Karpas-422 (cell line): ENCODE measurements around the gene ALOXE3. TPM values are rescaled to one million over a fixed set of nuclear protein-coding genes. Genes with fewer than 3 reads are reported as not detected.

Experiments used
- DNase-seq: peaks from one replicate; pipeline ENCODE4 v3.0.0-alpha.2; 2015
- H2AFZ ChIP-seq: fragments of 200-600 bp; sonication (generic); 2 replicates; pipeline ENCODE4 v1.6.1; 2014; ENCODE audit warnings: antibody characterized with exemption, low read length, mixed read lengths
- H3K27ac ChIP-seq: fragments of 200-600 bp; sonication (generic); 2 replicates; pipeline ENCODE4 v1.5.1; 2014; ENCODE audit warnings: mild to moderate bottlenecking, low read length, moderate library complexity
- H3K27me3 ChIP-seq: fragments of 200-600 bp; sonication (generic); 2 replicates; pipeline ENCODE4 v1.6.1; 2014; ENCODE audit warnings: low read length, mixed read lengths
- H3K36me3 ChIP-seq: fragments of 200-600 bp; sonication (generic); 2 replicates; pipeline ENCODE4 v1.6.1; 2014; ENCODE audit warnings: low read length, mixed read lengths; ENCODE audit not compliant: insufficient read depth
- H3K4me1 ChIP-seq: fragments of 200-600 bp; sonication (generic); 2 replicates; pipeline ENCODE4 v1.6.1; 2014; ENCODE audit warnings: mild to moderate bottlenecking, low read length, mixed read lengths
- H3K4me2 ChIP-seq: fragments of 200-600 bp; sonication (generic); 2 replicates; pipeline ENCODE4 v1.6.1; 2014; ENCODE audit warnings: low read length, low read depth, mild to moderate bottlenecking; ENCODE audit not compliant: poor library complexity, severe bottlenecking
- H3K4me3 ChIP-seq: fragments of 200-600 bp; sonication (generic); 2 replicates; pipeline ENCODE4 v1.5.1; 2014; ENCODE audit warnings: mild to moderate bottlenecking, antibody characterized with exemption, low read length, mixed read lengths
- H3K79me2 ChIP-seq: fragments of 200-600 bp; sonication (generic); 2 replicates; pipeline ENCODE4 v1.6.1; 2014; ENCODE audit warnings: mild to moderate bottlenecking, low read length, mixed read lengths
- H3K9ac ChIP-seq: fragments of 200-600 bp; sonication (generic); 2 replicates; pipeline ENCODE4 v1.6.0; 2014; ENCODE audit warnings: low read length
- H3K9me2 ChIP-seq: fragments of 200-600 bp; sonication (generic), shearing (Covaris generic); replicated peaks from 2 replicates; pipeline ENCODE4 v1.6.0; 2014; ENCODE audit warnings: mild to moderate bottlenecking, low read length, moderate library complexity; ENCODE audit not compliant: insufficient read depth
- H3K9me3 ChIP-seq: fragments of 300-700, 200-600 bp; sonication (generic); 2 replicates; pipeline ENCODE4 v1.6.1; 2014; ENCODE audit warnings: low read length, mixed read lengths
- H4K20me1 ChIP-seq: fragments of 200-600 bp; sonication (generic); 2 replicates; pipeline ENCODE4 v1.6.1; 2014; ENCODE audit warnings: mild to moderate bottlenecking, antibody characterized with exemption, low read length, low read depth; ENCODE audit not compliant: insufficient read depth
- total RNA-seq: library from RNA; depleted of rRNA; stranded (reverse); fragments of >200 nt; shearing (Covaris generic); gene quantifications from 2 replicates; pipeline ENCODE4 v1.2.3, GENCODE V29; 2014; ENCODE audit warnings: low replicate concordance

The ALOXE3 gene
- total RNA-seq, 1 experiment from 2014 or later: not detected

GRCh38 chr17:8057691-8058114 lies 60.6 kb downstream of the ALOXE3 start:
- H3K4me2 ChIP-seq: peak overlapping the region; percentile 39
- no peak overlapping the region for H3K27ac ChIP-seq
- no peaks in the 10 kb centered on the region for H3K79me2 ChIP-seq
- H4K20me1 ChIP-seq: 0 out of 2 replicates have a peak, but pooled peaks cover 6% of the 10 kb centered on the region
- no peaks in the 10 kb centered on the region for H3K36me3 ChIP-seq
- H2AFZ ChIP-seq: peak overlapping the region; percentile 90
- peak; percentile 94 for DNase-seq
- no peaks in the 10 kb centered on the region for H3K9me3 ChIP-seq
- no peaks in the 10 kb centered on the region for H3K27me3 ChIP-seq
- H3K9me2 ChIP-seq: no peaks in the 10 kb centered on the region
- H3K9ac ChIP-seq: peak overlapping the region; percentile 33
- H3K4me1 ChIP-seq: peaks cover 29% of the 10 kb centered on the region
- no peak overlapping the region for H3K4me3 ChIP-seq

GRCh38 chr17:8056976-8057625 lies 61.2 kb downstream of the ALOXE3 start:
- H2AFZ ChIP-seq: peak overlapping the region; percentile 90
- H3K4me2 ChIP-seq: peak overlapping the region; percentile 39
- H3K36me3 ChIP-seq: no peaks in the 10 kb centered on the region
- no peak overlapping the region for H3K4me3 ChIP-seq
- H3K9me2 ChIP-seq: no peaks in the 10 kb centered on the region
- no peak for DNase-seq
- H3K4me1 ChIP-seq: peaks cover 27% of the 10 kb centered on the region
- no peaks in the 10 kb centered on the region for H3K27me3 ChIP-seq
- 0 out of 2 replicates have a peak, but pooled peaks cover 6% of the 10 kb centered on the region for H4K20me1 ChIP-seq
- no peaks in the 10 kb centered on the region for H3K9me3 ChIP-seq
- H3K79me2 ChIP-seq: no peaks in the 10 kb centered on the region
- H3K9ac ChIP-seq: peak overlapping the region; percentile 33
- no peak overlapping the region for H3K27ac ChIP-seq

GRCh38 chr17:8056232-8056975 lies 61.9 kb downstream of the ALOXE3 start:
- Histone ChIP-seq H4K20me1 (0 out of 2 replicates have a peak, but pooled peaks cover 6% of the 10 kb centered on the region), H3K9me3 (no peaks in the 10 kb centered on the region), H3K27me3 (no peaks in the 10 kb centered on the region), H2AFZ (no peak overlapping the region), H3K27ac (no peak overlapping the region), H3K4me1 (peaks cover 22% of the 10 kb centered on the region), H3K9me2 (no peaks in the 10 kb centered on the region), H3K4me3 (no peak overlapping the region), H3K4me2 (no peak overlapping the region), H3K79me2 (no peaks in the 10 kb centered on the region), H3K9ac (no peak overlapping the region), H3K36me3 (no peaks in the 10 kb centered on the region)
- DNase-seq: no peak

GRCh38 chr17:8055851-8056231 lies 62.5 kb downstream of the ALOXE3 start:
- H4K20me1 ChIP-seq: 0 out of 2 replicates have a peak, but pooled peaks cover 6% of the 10 kb centered on the region
- no peak for DNase-seq
- no peaks in the 10 kb centered on the region for H3K27me3 ChIP-seq
- peaks cover 16% of the 10 kb centered on the region for H3K4me1 ChIP-seq
- no peak overlapping the region for H3K4me2 ChIP-seq
- no peaks in the 10 kb centered on the region for H3K9me2 ChIP-seq
- H2AFZ ChIP-seq: no peak overlapping the region
- H3K9ac ChIP-seq: no peak overlapping the region
- H3K36me3 ChIP-seq: no peaks in the 10 kb centered on the region
- no peaks in the 10 kb centered on the region for H3K79me2 ChIP-seq
- no peaks in the 10 kb centered on the region for H3K9me3 ChIP-seq
- H3K4me3 ChIP-seq: no peak overlapping the region
- H3K27ac ChIP-seq: no peak overlapping the region

GRCh38 chr17:8053600-8053999 lies 64.7 kb downstream of the ALOXE3 start:
- H3K9me3 ChIP-seq: no peaks in the 10 kb centered on the region
- no peak overlapping the region for H2AFZ ChIP-seq
- no peak overlapping the region for H3K9ac ChIP-seq
- H3K9me2 ChIP-seq: no peaks in the 10 kb centered on the region
- H3K4me1 ChIP-seq: peaks cover 11% of the 10 kb centered on the region
- no peak overlapping the region for H3K27ac ChIP-seq
- DNase-seq: no peak
- no peaks in the 10 kb centered on the region for H3K79me2 ChIP-seq
- H3K4me3 ChIP-seq: no peak overlapping the region
- no peaks in the 10 kb centered on the region for H3K27me3 ChIP-seq
- no peak overlapping the region for H3K4me2 ChIP-seq
- 0 out of 2 replicates have a peak, but pooled peaks cover 6% of the 10 kb centered on the region for H4K20me1 ChIP-seq
- no peaks in the 10 kb centered on the region for H3K36me3 ChIP-seq

GRCh38 chr17:8052256-8053252 lies 65.8 kb downstream of the ALOXE3 start:
- H3K36me3 ChIP-seq: no peaks in the 10 kb centered on the region
- no peak overlapping the region for H3K9ac ChIP-seq
- no peaks in the 10 kb centered on the region for H3K27me3 ChIP-seq
- H3K4me1 ChIP-seq: peaks cover 5% of the 10 kb centered on the region
- no peak overlapping the region for H3K4me2 ChIP-seq
- H3K4me3 ChIP-seq: no peak overlapping the region
- no peak overlapping the region for H2AFZ ChIP-seq
- no peak overlapping the region for H3K27ac ChIP-seq
- no peaks in the 10 kb centered on the region for H3K9me2 ChIP-seq
- H4K20me1 ChIP-seq: 0 out of 2 replicates have a peak, but pooled peaks cover 6% of the 10 kb centered on the region
- no peaks in the 10 kb centered on the region for H3K9me3 ChIP-seq
- H3K79me2 ChIP-seq: no peaks in the 10 kb centered on the region
- DNase-seq: no peak

GRCh38 chr17:8051831-8052230 lies 66.5 kb downstream of the ALOXE3 start:
- DNase-seq: no peak
- H3K36me3 ChIP-seq: no peaks in the 10 kb centered on the region
- no peak overlapping the region for H3K4me3 ChIP-seq
- H3K9me3 ChIP-seq: no peaks in the 10 kb centered on the region
- no peaks in the 10 kb centered on the region for H3K27me3 ChIP-seq
- H3K4me1 ChIP-seq: no peaks in the 10 kb centered on the region
- 0 out of 2 replicates have a peak, but pooled peaks cover 6% of the 10 kb centered on the region for H4K20me1 ChIP-seq
- H3K9me2 ChIP-seq: no peaks in the 10 kb centered on the region
- H2AFZ ChIP-seq: no peak overlapping the region
- H3K79me2 ChIP-seq: no peaks in the 10 kb centered on the region
- H3K9ac ChIP-seq: no peak overlapping the region
- no peak overlapping the region for H3K4me2 ChIP-seq
- no peak overlapping the region for H3K27ac ChIP-seq
